ENCODE data around the gene ZNF205. TPM values are rescaled to one million over a fixed set of nuclear protein-coding genes. Genes with fewer than 3 reads are reported as not detected.

Gene ZNF205
- total and polyA plus RNA-seq, 2 of the 13 experiments (the other 11 are each of a cell fraction or from before 2014, with no cell fraction given) = 5.8 to 10.2 TPM

GRCh38 chr16:3065069-3065741 is 47.2 kb upstream of the ZNF205 start, which contains the start of gene IL32 (continued):
- TF ChIP-seq KIAA2018 (CRISPR knock-in tag; IDR thresholded peaks at IDR 0.05; ENCODE audit: borderline replicate concordance) (no peak), CEBPB (IDR thresholded peaks at IDR 0.05; ENCODE audit: borderline replicate concordance, low read depth, low read length) (peak; percentile 23; the same call in 1 of the 2 replicates), ZNF431 (CRISPR knock-in tag; IDR thresholded peaks at IDR 0.05; ENCODE audit: borderline replicate concordance, low read depth) (0 out of 2 replicates have a peak, but pooled peaks have one; percentile 45), ZUFSP (CRISPR knock-in tag; IDR thresholded peaks at IDR 0.05; ENCODE audit: borderline replicate concordance) (no peak), ETV5 (CRISPR knock-in tag; IDR thresholded peaks at IDR 0.05; ENCODE audit: borderline replicate concordance) (peak; percentile 83), MYPOP (CRISPR knock-in tag; IDR thresholded peaks at IDR 0.05) (0 out of 2 replicates have a peak, but pooled peaks have one; percentile 10), RNF2 (conservative IDR thresholded peaks at IDR 0.05; ENCODE audit: low read depth) (0 out of 2 replicates have a peak, but pooled peaks have one; percentile 65), ZNF790 (CRISPR knock-in tag; IDR thresholded peaks at IDR 0.05; ENCODE audit: borderline replicate concordance) (no peak), TEAD2 (CRISPR knock-in tag; IDR thresholded peaks at IDR 0.05) (no peak), ZNF644 (CRISPR knock-in tag; IDR thresholded peaks at IDR 0.05; ENCODE audit: low read depth) (0 out of 2 replicates have a peak, but pooled peaks have one; percentile 45), UBTF (CRISPR knock-in tag; IDR thresholded peaks at IDR 0.05) (0 out of 2 replicates have a peak, but pooled peaks have one; percentile 12), ZNF263 (CRISPR knock-in tag; IDR thresholded peaks at IDR 0.05) (peak; percentile 93; the same call in 1 of the 2 replicates), MEF2D (CRISPR knock-in tag; IDR thresholded peaks at IDR 0.05) (peak; percentile 52; the same call in 1 of the 2 replicates), PRPF4 (IDR thresholded peaks at IDR 0.05; ENCODE audit: low read depth, low read length, poor library complexity, severe bottlenecking) (no peak), ZNF577 (CRISPR knock-in tag; IDR thresholded peaks at IDR 0.05; ENCODE audit: borderline replicate concordance, low read depth) (no peak)

All from HepG2 (cell line).